Prostate gland (tissue), 2 donors: Measurements from ENCODE around the gene TNS4.

ENCODE experiments used
- CTCF ChIP-seq, 4 experiments: fragments of 200-600 bp in 2 of 4; fragments of 450-650 bp in 2 of 4; sonication (generic) in 2 of 4; IDR thresholded peaks; 1 replicate in 3 of 4; 2 replicates in 1 of 4; pipeline ENCODE4 v1.5.1; 2016 to 2019; ENCODE audit warnings: antibody characterized with exemption in 4 of 4, mild to moderate bottlenecking in 2 of 4, moderate library complexity in 2 of 4
- POLR2A ChIP-seq: fragments of 450-650 bp; IDR thresholded peaks from one replicate; pipeline ENCODE4 v1.6.1; 2016; ENCODE audit warnings: antibody characterized with exemption, mild to moderate bottlenecking
- POLR2AphosphoS5 ChIP-seq: sonication (generic); formaldehyde crosslinking; IDR thresholded peaks from one replicate; pipeline ENCODE4 v1.6.1; 2017; ENCODE audit warnings: antibody characterized with exemption

- TF ChIP-seq CTCF (IDR thresholded peaks at IDR 0.05), result no peak
- no peak for TF ChIP-seq POLR2A
- TF ChIP-seq POLR2AphosphoS5, result no peak
These were observed 74.4 kb downstream of the TNS4 start for GRCh38 chr17:40427002-40427491.
